ENCODE data around the gene NCS1. TPM values are rescaled to one million over a fixed set of nuclear protein-coding genes. Genes with fewer than 3 reads are reported as not detected.

The NCS1 gene
- total RNA-seq, 2 donors from 2014 or later = 14.0 to 30.4 TPM

DNA sequence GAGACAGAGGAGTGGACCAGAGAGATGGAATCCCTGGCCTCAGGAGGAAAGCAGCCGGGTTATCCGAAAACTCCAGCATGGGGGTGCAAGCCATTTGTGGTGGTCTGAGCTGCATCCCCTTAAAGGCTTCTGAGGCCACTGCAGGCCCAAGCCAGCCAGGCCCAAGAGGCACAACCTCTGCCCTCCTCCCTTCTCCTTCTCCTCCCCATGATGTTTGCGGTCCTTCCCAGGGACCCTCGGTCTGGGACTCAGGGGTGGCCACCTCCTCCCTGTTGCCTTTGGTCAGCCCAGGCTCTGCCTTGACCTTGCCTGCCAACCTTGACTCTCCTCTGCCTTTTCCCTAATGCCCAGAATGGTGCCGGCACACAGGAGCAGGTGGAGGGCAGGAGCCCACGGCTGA, 4.6 kb downstream of the NCS1 start:
- Mint-ChIP-seq H3K27ac (no peak overlapping the region), H3K36me3 (ENCODE audit: low read depth) (no peaks in the 10 kb centered on the region), H3K9me3 (no peaks in the 10 kb centered on the region), H3K4me3 (no peak overlapping the region), H3K4me1 (no peaks in the 10 kb centered on the region), H3K27me3 (no peaks in the 10 kb centered on the region)
- ATAC-seq (replicated peaks) = no peak

DNA sequence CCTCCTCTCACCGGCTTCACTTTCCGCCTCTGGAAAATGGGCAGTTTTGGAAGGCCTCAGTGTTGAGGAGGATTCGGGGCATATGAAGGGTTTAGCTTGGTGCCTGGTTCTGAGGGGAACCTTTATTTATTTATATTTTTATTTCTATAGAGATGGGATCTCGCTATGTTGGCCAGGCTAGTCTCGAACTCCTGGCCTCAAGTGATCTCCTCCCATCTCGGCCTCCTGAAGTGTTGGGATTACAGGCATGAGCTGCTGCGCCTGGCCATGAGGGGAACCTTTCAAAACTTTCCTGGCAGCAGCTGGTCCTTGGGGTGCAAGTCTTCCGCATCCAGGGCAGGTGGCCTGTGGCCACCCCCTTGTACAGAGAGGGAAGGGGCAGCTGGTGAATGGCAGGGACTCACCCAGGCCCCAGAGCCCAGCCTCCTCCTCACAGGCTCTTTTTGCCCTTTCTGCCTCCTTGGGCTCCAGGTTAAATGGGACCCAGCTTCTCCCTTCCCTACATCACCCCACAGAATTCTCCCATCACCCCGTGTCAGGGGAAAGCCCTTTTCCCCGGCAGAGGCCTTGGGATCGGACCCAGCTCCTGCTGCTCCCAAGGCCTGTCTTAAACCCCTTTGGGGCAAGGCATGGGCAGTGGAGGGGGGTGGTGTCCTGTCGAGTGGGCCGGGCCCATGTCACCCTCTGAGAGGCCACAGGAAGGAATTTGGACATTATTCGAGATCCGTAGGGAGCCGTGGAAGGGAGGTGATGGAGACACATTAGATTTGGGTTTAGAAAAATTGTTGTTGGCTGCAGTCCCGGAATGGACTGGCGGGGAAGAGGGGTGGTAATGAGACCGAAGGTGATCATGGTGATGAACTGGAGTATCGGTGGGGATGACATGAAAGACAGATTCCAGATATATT, 5.9 kb downstream of the NCS1 start:
- H3K4me3 Mint-ChIP-seq = no peak overlapping the region
- H3K9me3 Mint-ChIP-seq = no peaks in the 10 kb centered on the region
- H3K4me1 Mint-ChIP-seq = no peaks in the 10 kb centered on the region
- ATAC-seq (replicated peaks) = no peak
- no peak overlapping the region for H3K27ac Mint-ChIP-seq
- no peaks in the 10 kb centered on the region for H3K27me3 Mint-ChIP-seq
- no peaks in the 10 kb centered on the region for H3K36me3 Mint-ChIP-seq (ENCODE audit: low read depth)

DNA sequence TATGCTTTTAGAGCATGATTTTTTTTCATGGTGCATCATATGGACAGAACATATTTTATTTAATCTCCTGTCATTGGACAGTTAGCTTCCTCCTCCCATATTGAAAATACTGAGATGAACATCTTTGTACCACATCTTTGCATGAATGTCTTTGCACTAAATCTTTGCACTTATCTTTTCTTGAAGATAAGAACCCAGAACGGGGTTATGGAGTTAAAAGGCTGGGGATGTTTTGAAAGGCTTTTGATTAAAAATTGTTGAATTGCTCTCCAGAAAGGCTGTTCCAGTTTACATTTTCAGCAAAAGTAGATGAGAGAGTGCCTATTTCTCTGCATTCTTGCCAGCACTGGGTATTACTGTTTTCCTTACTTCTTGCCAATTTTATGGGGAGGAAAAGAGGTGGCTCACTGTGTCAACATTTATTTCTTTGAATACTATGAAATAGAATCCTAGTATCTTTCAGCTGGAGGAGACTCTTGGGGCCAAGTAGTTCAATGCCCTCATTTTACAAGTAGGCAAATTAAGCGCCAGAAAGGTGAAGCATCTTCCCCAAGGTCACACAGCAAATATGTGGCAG, 7.2 kb downstream of the NCS1 start:
- Mint-ChIP-seq H3K27me3 (no peaks in the 10 kb centered on the region), H3K27ac (no peak overlapping the region), H3K9me3 (no peaks in the 10 kb centered on the region), H3K4me1 (no peaks in the 10 kb centered on the region), H3K36me3 (ENCODE audit: low read depth) (no peaks in the 10 kb centered on the region), H3K4me3 (no peak overlapping the region)
- no peak for ATAC-seq (replicated peaks)

DNA sequence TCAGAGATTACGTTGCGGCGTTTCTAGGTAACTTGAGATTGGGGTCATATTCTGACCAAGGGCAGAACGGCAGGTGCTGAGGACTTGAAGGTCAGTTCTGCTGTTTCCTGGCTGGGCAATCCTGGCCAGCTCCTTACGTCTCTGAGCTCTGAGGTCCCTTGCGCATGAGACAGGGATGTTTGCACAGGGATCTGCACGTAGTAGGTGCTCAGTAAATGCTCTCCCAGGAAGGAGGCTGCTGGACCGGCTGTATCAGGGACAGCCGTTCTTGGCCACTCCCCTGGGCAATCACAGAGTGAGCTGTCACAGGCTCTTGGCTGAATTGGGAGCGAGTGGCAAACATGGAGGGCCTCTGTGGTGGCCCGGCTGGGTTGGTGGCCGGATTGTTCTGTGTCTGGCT, 8.3 kb downstream of the NCS1 start:
- no peak for ATAC-seq (replicated peaks)
- H3K4me1 Mint-ChIP-seq = no peaks in the 10 kb centered on the region
- no peaks in the 10 kb centered on the region for H3K36me3 Mint-ChIP-seq (ENCODE audit: low read depth)
- H3K9me3 Mint-ChIP-seq = no peaks in the 10 kb centered on the region
- no peak overlapping the region for H3K27ac Mint-ChIP-seq
- no peaks in the 10 kb centered on the region for H3K27me3 Mint-ChIP-seq
- H3K4me3 Mint-ChIP-seq = no peak overlapping the region

DNA sequence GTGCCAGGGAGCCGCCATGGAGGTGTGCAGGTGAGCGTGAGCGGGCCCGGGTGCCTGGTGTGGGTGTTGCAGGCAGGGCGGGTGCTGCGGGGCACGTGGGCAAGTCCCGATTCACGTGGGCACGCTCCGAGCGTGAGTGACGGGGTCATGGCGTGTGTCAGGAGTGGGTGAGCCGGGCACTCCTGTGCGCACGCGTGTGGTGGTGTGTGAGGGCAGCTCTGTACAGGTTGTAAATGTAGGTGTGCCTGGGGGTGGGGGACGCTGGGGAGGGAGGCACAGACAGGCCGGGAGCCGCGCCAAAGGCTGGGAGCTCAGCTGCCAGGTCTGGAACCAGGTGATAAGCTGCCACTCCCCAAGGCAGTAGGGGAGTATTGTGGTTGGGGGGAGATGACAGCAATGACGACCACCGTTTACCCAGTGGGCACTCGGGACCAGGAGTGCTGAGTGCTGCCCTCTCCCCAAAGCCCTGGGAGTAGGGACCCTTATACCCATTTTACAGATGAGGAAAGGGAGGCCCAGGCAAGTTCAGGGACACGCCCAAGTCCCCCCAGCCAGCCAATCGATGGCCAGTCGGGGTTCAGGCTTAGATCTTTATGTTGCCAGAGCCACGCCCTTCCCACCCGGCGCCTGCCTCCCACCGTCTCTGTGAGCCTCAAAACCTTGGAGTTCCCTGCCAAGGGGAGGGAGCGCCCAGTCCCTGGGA, 9.6 kb downstream of the NCS1 start:
- Mint-ChIP-seq H3K27me3 (no peaks in the 10 kb centered on the region), H3K4me3 (no peak overlapping the region)
- ATAC-seq (replicated peaks) = no peak

DNA sequence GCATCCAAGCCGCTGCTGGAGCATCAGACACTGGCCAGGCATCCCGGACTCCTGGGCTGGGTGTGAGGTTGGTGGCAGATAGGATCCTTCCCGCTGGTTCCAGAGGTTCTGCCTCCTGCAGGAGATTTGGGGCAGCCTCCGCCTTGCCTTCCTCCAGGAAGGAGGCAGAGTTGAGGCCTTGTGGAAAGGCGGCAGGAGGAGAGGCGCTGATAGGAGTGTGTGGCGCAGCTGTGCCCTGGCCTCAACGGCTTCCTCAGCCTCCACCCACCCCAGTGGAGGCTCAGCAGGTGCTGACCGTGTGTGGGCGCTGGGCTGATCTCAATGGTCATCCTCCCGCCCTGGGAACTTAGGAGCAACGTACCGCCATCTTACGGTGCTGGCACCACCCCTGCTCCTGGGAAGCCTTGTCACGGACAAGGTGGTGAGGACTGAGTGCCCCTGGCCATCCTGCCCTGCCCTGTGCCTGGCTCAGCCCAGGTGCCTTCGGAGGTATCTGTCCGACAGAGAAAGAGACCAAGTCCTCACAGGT, 10.2 kb downstream of the NCS1 start:
- Mint-ChIP-seq H3K4me3 (no peak overlapping the region), H3K36me3 (ENCODE audit: low read depth) (no peaks in the 10 kb centered on the region), H3K9me3 (no peaks in the 10 kb centered on the region), H3K4me1 (no peaks in the 10 kb centered on the region), H3K27ac (no peak overlapping the region), H3K27me3 (no peaks in the 10 kb centered on the region)
- ATAC-seq (replicated peaks) = no peak

More for the DNA sequence above, 9.6 kb downstream of the NCS1 start:
- Mint-ChIP-seq H3K9me3 (no peaks in the 10 kb centered on the region), H3K36me3 (ENCODE audit: low read depth) (no peaks in the 10 kb centered on the region), H3K4me1 (no peaks in the 10 kb centered on the region), H3K27ac (no peak overlapping the region)

DNA sequence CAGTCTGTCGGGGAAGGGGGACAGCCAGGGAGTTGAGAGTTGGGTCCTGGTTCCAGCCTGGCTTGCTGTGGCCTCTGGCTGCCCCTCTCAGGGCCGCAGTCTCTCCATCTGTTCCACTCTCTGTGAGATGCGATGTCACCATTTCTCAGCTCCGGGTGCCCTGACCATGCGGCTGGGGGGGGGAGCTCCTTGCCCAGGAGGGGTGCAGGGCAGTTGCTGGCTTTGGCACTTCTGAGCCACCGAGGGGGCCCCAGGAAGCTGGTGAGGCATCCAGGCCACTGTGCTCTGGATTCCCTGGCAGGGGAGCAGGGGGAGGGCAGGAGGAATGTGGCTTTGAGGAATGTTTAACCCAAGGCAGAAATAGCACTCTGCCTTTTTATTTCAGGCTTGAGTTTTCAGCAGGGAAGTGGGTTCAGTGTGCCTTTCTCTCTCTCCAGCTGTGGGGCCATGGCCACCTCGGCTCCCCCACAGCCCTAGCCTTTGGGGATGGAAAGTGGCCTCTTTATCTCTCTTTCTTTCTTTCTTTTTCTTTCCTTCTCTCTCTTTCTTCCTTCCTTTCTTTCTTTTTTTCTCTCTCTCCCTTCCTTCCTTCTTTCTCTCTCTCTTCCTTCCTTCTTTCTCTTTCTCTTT, 11.0 kb downstream of the NCS1 start:
- Mint-ChIP-seq H3K9me3 (no peaks in the 10 kb centered on the region), H3K4me3 (no peak overlapping the region), H3K4me1 (no peaks in the 10 kb centered on the region), H3K27ac (no peak overlapping the region), H3K36me3 (ENCODE audit: low read depth) (no peaks in the 10 kb centered on the region), H3K27me3 (no peaks in the 10 kb centered on the region)
- ATAC-seq (replicated peaks) = no peak

DNA sequence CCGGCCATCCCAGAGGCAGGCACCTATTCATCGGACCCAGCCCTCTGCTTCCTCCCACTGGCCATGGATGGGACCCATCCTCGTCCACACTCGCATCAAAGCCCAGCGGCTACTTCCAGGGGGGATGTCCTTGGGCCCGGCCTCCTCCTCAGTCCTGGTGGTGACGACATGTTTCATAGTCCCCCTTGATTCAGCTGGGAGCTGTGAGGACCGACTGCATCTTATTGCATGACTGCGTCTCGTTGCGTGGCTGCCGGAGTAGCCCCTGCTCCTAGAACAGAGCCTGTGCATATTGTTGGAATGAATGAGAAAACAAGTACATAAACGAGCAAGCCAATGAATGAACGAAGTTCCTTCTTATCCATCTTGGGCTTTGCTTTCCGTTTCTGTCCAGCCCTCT, 12.8 kb downstream of the NCS1 start:
- no peak overlapping the region for H3K27ac Mint-ChIP-seq
- no peaks in the 10 kb centered on the region for H3K36me3 Mint-ChIP-seq (ENCODE audit: low read depth)

DNA sequence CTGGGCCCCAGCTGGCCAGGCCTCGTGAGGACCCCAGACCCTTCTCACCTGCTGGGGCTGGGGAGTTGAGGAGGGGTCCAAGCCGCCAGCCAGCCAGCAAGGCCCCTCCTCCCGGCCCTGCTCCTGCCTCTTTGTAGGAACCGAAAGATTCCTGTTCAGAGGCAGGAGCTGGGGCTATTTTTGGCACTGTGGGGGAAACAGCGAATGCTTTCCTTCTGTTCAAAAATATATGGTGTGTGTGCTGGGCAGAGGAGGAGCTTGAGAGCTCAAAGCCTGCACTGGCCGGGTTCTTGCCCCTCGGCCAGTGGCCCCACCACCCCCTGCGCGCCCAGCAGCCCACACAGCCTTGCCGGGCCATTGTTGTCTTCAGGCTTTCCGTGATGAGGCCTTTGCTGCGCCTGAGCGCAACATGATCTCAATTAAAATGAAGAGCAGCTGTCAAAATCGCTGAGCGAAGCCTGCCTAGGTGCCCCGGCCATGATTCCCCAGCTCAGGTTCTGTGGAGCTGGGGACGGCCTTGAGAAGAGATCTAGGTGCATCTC, 13.4 kb downstream of the NCS1 start:
- Mint-ChIP-seq H3K4me1 (no peaks in the 10 kb centered on the region), H3K9me3 (no peaks in the 10 kb centered on the region), H3K36me3 (ENCODE audit: low read depth) (no peaks in the 10 kb centered on the region), H3K4me3 (no peak overlapping the region), H3K27ac (no peak overlapping the region), H3K27me3 (no peaks in the 10 kb centered on the region)
- no peak for ATAC-seq (replicated peaks)

More for the DNA sequence above, 12.8 kb downstream of the NCS1 start:
- Mint-ChIP-seq H3K4me3 (no peak overlapping the region), H3K27me3 (no peaks in the 10 kb centered on the region), H3K4me1 (no peaks in the 10 kb centered on the region), H3K9me3 (no peaks in the 10 kb centered on the region)
- ATAC-seq (replicated peaks) = no peak

DNA sequence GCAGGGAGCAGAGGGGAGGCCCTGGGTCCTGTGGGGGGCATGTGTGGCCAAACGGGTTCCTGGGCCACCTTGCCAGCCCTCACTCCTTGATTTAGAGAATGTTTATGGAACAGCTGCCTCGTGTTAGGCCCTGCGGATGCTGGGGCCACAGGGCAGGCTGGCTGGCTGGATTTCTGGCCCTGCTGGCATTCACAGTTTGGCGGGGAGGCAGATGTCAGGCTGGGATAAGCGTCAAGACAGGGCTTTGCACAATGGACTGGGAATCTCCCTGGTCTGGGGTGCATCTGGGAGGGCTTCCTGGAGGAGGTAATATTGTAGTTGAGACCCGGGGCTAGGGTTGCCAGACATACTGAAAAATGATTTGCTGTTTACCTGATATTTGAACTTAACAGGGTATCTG, 13.8 kb downstream of the NCS1 start:
- Mint-ChIP-seq H3K27ac (no peak overlapping the region), H3K4me3 (no peak overlapping the region), H3K4me1 (no peaks in the 10 kb centered on the region), H3K9me3 (no peaks in the 10 kb centered on the region), H3K36me3 (ENCODE audit: low read depth) (no peaks in the 10 kb centered on the region), H3K27me3 (no peaks in the 10 kb centered on the region)
- ATAC-seq (replicated peaks) = no peak

DNA sequence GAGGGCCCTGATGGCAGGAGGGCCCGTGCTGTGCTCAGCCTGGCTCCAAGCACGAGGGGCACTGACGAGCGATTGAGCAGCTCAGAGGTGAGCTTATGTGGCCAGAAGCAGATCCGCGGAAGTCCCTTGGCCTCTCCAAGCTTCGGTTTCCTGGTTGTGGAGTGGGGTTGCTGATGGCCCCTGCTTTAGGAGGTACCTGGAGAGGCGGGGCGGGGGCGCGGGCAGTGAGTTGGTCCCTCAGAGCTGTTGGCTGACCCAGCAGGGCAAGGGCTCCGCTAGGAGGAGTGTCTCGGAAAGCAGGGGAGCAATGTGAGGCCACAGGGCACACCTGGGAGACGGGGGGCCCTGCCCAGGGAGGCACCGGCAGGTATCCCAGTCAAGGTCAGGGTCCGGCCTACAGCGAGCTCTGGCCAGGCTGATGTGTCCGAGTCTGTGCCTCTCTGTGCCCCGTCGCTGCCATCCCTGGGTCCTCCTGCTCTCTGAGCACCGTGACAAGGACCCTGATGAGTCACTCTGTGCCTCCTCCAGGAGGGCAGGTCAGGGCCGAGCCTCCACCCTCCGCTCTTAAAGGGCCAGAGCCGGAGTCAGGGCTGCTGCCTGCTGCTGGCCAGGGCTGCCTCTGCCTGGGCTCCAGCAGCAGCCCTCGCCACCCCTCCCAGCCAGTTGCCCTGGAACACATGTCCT, 14.8 kb downstream of the NCS1 start:
- Mint-ChIP-seq H3K4me3 (no peak overlapping the region), H3K4me1 (no peaks in the 10 kb centered on the region), H3K9me3 (no peaks in the 10 kb centered on the region), H3K36me3 (ENCODE audit: low read depth) (no peaks in the 10 kb centered on the region), H3K27me3 (no peaks in the 10 kb centered on the region), H3K27ac (no peak overlapping the region)
- peak; percentile 53 for ATAC-seq (replicated peaks)

DNA sequence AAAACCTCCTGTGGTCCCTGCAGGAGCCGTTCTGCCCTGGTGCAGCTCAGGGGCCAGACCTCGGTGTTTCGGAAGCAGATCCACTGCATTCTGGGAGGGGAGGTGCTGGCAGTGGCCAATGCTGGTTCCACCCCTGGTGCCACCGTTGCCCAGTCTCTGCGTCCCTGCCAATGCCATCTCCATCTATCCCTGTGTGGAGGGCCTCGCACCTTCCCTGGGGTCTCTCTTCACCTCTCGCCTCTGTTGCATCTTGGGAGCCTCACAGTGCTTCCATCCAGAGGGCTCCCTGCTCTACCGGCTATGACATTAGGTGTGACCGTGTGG, 15.3 kb downstream of the NCS1 start:
- Mint-ChIP-seq H3K4me1 (no peaks in the 10 kb centered on the region), H3K27ac (no peak overlapping the region), H3K4me3 (no peak overlapping the region), H3K9me3 (no peaks in the 10 kb centered on the region), H3K36me3 (ENCODE audit: low read depth) (no peaks in the 10 kb centered on the region), H3K27me3 (no peaks in the 10 kb centered on the region)
- no peak for ATAC-seq (replicated peaks)

DNA sequence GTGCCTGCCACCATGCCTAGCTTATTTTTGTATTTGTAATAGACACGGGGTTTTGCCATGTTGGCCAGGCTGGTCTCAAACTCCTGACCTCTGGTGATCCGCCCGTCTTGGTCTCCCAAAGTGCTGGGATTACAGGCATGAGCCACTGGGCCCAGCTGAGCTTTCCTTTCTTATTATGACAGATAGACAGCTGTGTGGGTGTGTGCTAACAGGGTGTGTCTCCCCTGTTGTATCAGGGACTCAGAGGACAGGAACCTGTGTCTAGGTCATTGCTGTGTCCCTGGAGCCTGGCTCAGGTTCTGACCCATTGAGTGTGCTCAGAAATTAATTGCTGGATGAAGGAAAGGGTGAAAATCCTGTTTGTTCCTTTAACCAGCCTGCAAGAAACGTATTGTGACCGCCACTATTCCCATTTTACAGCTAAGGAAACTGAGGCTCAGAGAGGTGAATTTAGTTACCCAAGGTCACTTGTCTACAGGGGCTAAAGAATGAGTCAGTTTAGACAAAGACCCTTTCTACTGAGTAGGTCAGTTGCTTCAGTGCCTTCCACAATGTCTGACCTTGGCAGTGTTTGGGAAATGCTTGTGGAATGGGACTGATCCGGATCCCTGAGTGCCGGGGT, 16.8 kb downstream of the NCS1 start:
- Mint-ChIP-seq H3K27me3 (no peaks in the 10 kb centered on the region), H3K27ac (no peak overlapping the region), H3K9me3 (no peaks in the 10 kb centered on the region), H3K4me3 (no peak overlapping the region), H3K4me1 (no peaks in the 10 kb centered on the region), H3K36me3 (ENCODE audit: low read depth) (no peaks in the 10 kb centered on the region)
- no peak for ATAC-seq (replicated peaks)
